HEK293 (cell line): ENCODE measurements around the gene ZNF326.

ENCODE experiments used
- CTCF ChIA-PET: fragments of 350-600 bp; formaldehyde crosslinking; extraction: SDS; loops from one replicate; lab custom pipeline; 2021; ENCODE audit warnings: antibody characterized with exemption; lab: Yijun Ruan, JAX
- POLR2A ChIA-PET: fragments of 300-600 bp; formaldehyde crosslinking; extraction: SDS; loops from one replicate; lab custom pipeline; 2020; ENCODE audit warnings: antibody characterized with exemption, inconsistent platforms; lab: Yijun Ruan, JAX
- H3K27ac ChIP-seq: fragments of 200-500 bp; sonication (Bioruptor generic); 2 replicates; pipeline ENCODE4 v1.5.1; 2014; ENCODE audit warnings: low read depth, low read length, control low read depth, inconsistent platforms; ENCODE audit errors: extremely low read depth
- H3K36me3 ChIP-seq, 2 experiments: fragments of 200-500 bp in 1 of 2; sonication (Bioruptor generic) in 1 of 2; 1 replicate in 1 of 2; 2 replicates in 1 of 2; pipeline ENCODE4 v1.5.1; 2014 to 2017; ENCODE audit warnings: inconsistent platforms in 2 of 2, low read length in 2 of 2; ENCODE audit not compliant: control insufficient read depth in 2 of 2, insufficient read depth in 1 of 2
- H3K4me1 ChIP-seq: fragments of 200-500 bp; sonication (Bioruptor generic); 2 replicates; pipeline ENCODE4 v1.5.1; 2014; ENCODE audit warnings: mild to moderate bottlenecking, low read length, inconsistent platforms; ENCODE audit not compliant: control insufficient read depth, insufficient read depth
- H3K4me3 ChIP-seq: 2 replicates; pipeline ENCODE4 v1.5.1; 2011; ENCODE audit warnings: low read depth, mild to moderate bottlenecking, control low read depth, low read length, moderate library complexity
- H3K9me3 ChIP-seq: fragments of 200-500 bp; sonication (Bioruptor generic); 2 replicates; pipeline ENCODE4 v1.5.1; 2014; ENCODE audit warnings: low read depth, low read length, inconsistent platforms; ENCODE audit not compliant: control insufficient read depth, insufficient read depth
- OVOL3 ChIP-seq: fragments of 450-650 bp; formaldehyde crosslinking; IDR thresholded peaks from 2 replicates; pipeline ENCODE4 v1.5.1; 2016; ENCODE audit warnings: missing biosample characterization, missing genetic modification characterization
- RBAK ChIP-seq: fragments of 450-650 bp; formaldehyde crosslinking; IDR thresholded peaks from 2 replicates; pipeline ENCODE4 v1.5.1; 2016; ENCODE audit warnings: missing biosample characterization, missing genetic modification characterization
- SCRT1 ChIP-seq: fragments of 450-650 bp; formaldehyde crosslinking; IDR thresholded peaks from 2 replicates; pipeline ENCODE4 v1.5.1; 2016; ENCODE audit warnings: missing biosample characterization, missing genetic modification characterization, borderline replicate concordance
- ZBTB17 ChIP-seq: fragments of 450-650 bp; formaldehyde crosslinking; IDR thresholded peaks from 2 replicates; pipeline ENCODE4 v1.5.1; 2016; ENCODE audit warnings: missing biosample characterization, missing genetic modification characterization
- ZBTB21 ChIP-seq: fragments of 450-650 bp; formaldehyde crosslinking; IDR thresholded peaks from 2 replicates; pipeline ENCODE4 v1.5.1; 2017; ENCODE audit warnings: missing biosample characterization, missing genetic modification characterization
- ZNF16 ChIP-seq: fragments of 450-650 bp; formaldehyde crosslinking; IDR thresholded peaks from 2 replicates; pipeline ENCODE4 v1.5.1; 2016; ENCODE audit warnings: low read depth, missing biosample characterization, missing genetic modification characterization
- ZNF169 ChIP-seq: fragments of 450-650 bp; formaldehyde crosslinking; IDR thresholded peaks from 2 replicates; pipeline ENCODE4 v1.5.1; 2016; ENCODE audit warnings: missing biosample characterization, missing genetic modification characterization
- ZNF174 ChIP-seq: fragments of 450-650 bp; formaldehyde crosslinking; IDR thresholded peaks from 2 replicates; pipeline ENCODE4 v1.5.0; 2017; ENCODE audit warnings: missing biosample characterization, mild to moderate bottlenecking, missing genetic modification characterization
- ZNF184 ChIP-seq: fragments of 450-650 bp; IDR thresholded peaks from 2 replicates; pipeline ENCODE4 v1.5.1; 2018; ENCODE audit warnings: missing biosample characterization, mild to moderate bottlenecking, missing genetic modification characterization
- ZNF311 ChIP-seq: fragments of 450-650 bp; formaldehyde crosslinking; IDR thresholded peaks from 2 replicates; pipeline ENCODE4 v1.5.1; 2017; ENCODE audit warnings: missing biosample characterization, missing genetic modification characterization, borderline replicate concordance
- ZNF324 ChIP-seq: fragments of 450-650 bp; formaldehyde crosslinking; IDR thresholded peaks from 2 replicates; pipeline ENCODE4 v1.5.1; 2016; ENCODE audit warnings: missing biosample characterization, missing genetic modification characterization
- ZNF394 ChIP-seq: fragments of 450-650 bp; formaldehyde crosslinking; IDR thresholded peaks from 2 replicates; pipeline ENCODE4 v1.5.1; 2016; ENCODE audit warnings: missing biosample characterization, missing genetic modification characterization, mild to moderate bottlenecking, moderate library complexity, borderline replicate concordance
- ZNF416 ChIP-seq: fragments of 450-650 bp; formaldehyde crosslinking; IDR thresholded peaks from 2 replicates; pipeline ENCODE4 v1.5.1; 2016; ENCODE audit warnings: missing biosample characterization, missing genetic modification characterization
- ZNF521 ChIP-seq: fragments of 450-650 bp; formaldehyde crosslinking; IDR thresholded peaks from 2 replicates; pipeline ENCODE4 v1.5.1; 2017; ENCODE audit warnings: missing biosample characterization, mild to moderate bottlenecking, missing genetic modification characterization
- ZNF530 ChIP-seq: fragments of 450-650 bp; formaldehyde crosslinking; IDR thresholded peaks from 2 replicates; pipeline ENCODE4 v1.5.1; 2016; ENCODE audit warnings: low read depth, missing biosample characterization, missing genetic modification characterization
- ZNF561 ChIP-seq: fragments of 450-650 bp; IDR thresholded peaks from 2 replicates; pipeline ENCODE4 v1.5.1; 2018; ENCODE audit warnings: missing biosample characterization, missing genetic modification characterization, borderline replicate concordance
- ZNF600 ChIP-seq: fragments of 450-650 bp; formaldehyde crosslinking; IDR thresholded peaks from 2 replicates; pipeline ENCODE4 v1.5.1; 2016; ENCODE audit warnings: missing biosample characterization, missing genetic modification characterization
- ZNF629 ChIP-seq: fragments of 450-650 bp; formaldehyde crosslinking; IDR thresholded peaks from 2 replicates; pipeline ENCODE4 v1.5.1; 2017; ENCODE audit warnings: missing biosample characterization, missing genetic modification characterization
- ZNF660 ChIP-seq: fragments of 450-650 bp; IDR thresholded peaks from 2 replicates; pipeline ENCODE4 v1.5.1; 2018; ENCODE audit warnings: missing biosample characterization, mild to moderate bottlenecking, missing genetic modification characterization
- ZNF707 ChIP-seq: fragments of 450-650 bp; formaldehyde crosslinking; IDR thresholded peaks from 2 replicates; pipeline ENCODE4 v1.5.1; 2016; ENCODE audit warnings: missing biosample characterization, missing genetic modification characterization
- ZSCAN30 ChIP-seq: fragments of 450-650 bp; IDR thresholded peaks from 2 replicates; pipeline ENCODE4 v1.5.1; 2018; ENCODE audit warnings: missing biosample characterization, mild to moderate bottlenecking, missing genetic modification characterization, moderate library complexity
- TF ChIP-seq, protein P1 (sequence below): fragments of 450-650 bp; formaldehyde crosslinking; IDR thresholded peaks from 2 replicates; pipeline ENCODE4 v1.5.1; 2016; ENCODE audit warnings: missing biosample characterization, missing genetic modification characterization
- TF ChIP-seq, protein P2 (sequence below): fragments of 450-650 bp; IDR thresholded peaks from 2 replicates; pipeline ENCODE4 v1.5.1; 2018; ENCODE audit warnings: missing biosample characterization, missing genetic modification characterization

ZNF326 gene

DNA sequence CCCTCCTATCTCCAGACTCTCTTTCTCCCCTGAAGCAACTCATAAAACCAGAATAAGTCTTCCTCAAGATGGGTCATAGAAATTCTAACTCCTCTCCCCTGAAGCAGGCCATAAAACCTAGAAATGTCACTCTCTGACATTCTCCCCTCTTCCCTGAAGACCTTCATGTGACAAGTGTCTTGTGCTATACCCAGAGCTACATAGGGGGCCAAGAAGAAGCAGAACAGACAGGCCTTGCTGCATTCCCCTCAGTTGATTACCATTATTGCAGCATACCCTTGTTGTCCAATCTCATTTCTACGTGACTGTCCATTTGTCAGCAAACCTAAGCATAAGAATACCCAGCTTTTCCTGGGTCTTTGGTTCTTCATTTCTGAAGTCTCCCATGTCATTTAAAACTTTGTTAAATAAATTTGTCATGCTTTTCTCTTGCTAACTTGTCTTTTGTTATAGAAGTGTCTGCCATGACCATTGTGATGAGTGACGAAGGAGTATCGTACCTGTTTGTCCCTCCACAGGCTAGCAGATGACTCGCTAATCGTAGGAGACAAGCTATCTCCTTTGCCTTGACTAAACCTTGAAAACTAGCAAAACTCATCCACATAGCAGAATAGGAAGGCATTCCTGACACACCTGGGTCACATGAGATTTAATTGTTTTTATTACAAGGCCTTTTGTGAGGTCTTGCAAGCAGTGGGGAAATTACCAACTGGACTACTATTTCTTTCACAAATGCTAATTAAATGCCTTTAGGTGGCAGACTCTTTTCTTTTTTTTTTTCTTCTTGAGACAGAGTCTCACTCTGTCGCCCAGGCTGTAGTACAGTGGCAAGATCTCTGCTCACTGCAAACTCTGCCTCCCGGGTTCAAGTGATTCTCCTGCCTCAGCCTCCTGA lies 39.4 kb upstream of the ZNF326 start:
- Histone ChIP-seq H3K27ac (no peak overlapping the region), H3K4me3 (no peak overlapping the region), H3K4me1 (no peaks in the 10 kb centered on the region), H3K36me3 (no peaks in the 10 kb centered on the region), H3K9me3 (no peaks in the 10 kb centered on the region)
- ChIA-PET POLR2A (no interaction called here), CTCF (interaction anchor here (0.7 to 0.9 kb wide), 2 partner anchors 31 to 63 kb away, joined by 3 to 5 read pairs; no protein-coding TSS in a partner anchor)
- TF ChIP-seq ZNF660 (tag by site-specific recombination), result 0 out of 2 replicates have a peak, but pooled peaks have one; percentile 17
- TF ChIP-seq ZSCAN30, result no peak
- no peak for TF ChIP-seq OVOL3 (tag by site-specific recombination)

DNA sequence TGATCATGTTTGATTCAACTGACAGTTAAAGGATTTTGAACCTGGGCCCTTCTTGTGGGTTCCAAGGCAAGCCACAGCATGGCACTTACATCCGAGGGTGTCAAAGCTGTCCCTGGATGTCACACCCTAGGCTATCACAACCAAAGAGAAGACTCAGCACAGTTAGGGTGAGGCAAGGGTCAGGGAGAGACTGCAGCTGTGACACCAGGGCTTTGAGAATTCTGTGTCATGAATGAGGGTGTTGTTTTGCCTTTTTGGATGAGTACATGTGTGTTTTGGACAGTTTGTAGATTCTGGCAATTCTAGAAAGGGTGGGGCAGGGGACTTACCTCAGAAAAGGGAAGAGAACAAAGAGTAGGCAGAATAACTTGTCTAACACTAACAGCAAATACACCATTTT lies 37.8 kb upstream of the ZNF326 start:
- TF ChIP-seq, protein P1, sequence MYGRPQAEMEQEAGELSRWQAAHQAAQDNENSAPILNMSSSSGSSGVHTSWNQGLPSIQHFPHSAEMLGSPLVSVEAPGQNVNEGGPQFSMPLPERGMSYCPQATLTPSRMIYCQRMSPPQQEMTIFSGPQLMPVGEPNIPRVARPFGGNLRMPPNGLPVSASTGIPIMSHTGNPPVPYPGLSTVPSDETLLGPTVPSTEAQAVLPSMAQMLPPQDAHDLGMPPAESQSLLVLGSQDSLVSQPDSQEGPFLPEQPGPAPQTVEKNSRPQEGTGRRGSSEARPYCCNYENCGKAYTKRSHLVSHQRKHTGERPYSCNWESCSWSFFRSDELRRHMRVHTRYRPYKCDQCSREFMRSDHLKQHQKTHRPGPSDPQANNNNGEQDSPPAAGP, result peak; percentile 86
- TF ChIP-seq ZNF311 (tag by site-specific recombination), result no peak
- H3K4me1 ChIP-seq, result no peaks in the 10 kb centered on the region
- no peak overlapping the region for H3K27ac ChIP-seq
- ChIA-PET POLR2A (no interaction called here), CTCF (interaction anchor here (0.5 kb wide), 1 partner anchor 113 kb away, joined by 3 read pairs; no protein-coding TSS in a partner anchor)
- H3K9me3 ChIP-seq, result no peaks in the 10 kb centered on the region
- no peak overlapping the region for H3K4me3 ChIP-seq
- H3K36me3 ChIP-seq, result no peaks in the 10 kb centered on the region

DNA sequence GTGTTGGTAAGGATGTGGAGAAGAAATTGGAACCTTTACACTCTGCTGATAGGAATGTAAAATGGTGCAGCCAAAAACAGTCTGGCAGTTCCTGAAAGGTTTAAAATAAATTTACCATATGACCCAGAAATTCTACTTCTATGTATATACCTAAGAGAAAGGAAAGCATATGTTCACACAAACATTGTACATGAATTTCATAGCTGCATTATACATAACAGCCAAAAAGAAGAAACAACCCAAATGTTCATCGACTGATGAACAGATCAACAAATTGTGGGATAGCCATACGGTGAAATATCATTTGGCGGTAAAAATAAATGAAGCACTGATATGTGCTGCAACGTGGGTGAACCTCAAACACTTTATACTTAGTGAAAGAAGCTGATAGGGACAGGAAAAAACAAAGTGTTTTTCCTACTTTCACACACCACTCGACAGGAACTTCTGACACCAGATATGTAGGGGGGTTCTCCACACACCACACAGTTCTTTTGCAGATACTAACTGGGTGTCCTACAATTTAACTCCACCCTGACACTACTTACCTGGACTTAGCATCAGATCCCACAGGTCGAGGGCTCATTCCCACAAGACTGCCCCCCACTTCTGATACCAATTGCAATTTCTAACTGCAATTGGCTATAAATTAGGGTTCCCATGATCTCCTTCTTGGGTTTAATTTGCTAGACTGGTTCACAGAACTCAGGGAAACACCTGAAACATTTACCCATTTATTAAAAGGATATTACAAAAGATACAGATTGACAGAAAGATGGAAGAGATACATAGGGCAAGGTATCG lies 35.9 kb upstream of the ZNF326 start:
- no peaks in the 10 kb centered on the region for H3K4me1 ChIP-seq
- no peak overlapping the region for H3K27ac ChIP-seq
- no peaks in the 10 kb centered on the region for H3K36me3 ChIP-seq
- no peaks in the 10 kb centered on the region for H3K9me3 ChIP-seq
- TF ChIP-seq SCRT1, result no peak
- no peak for TF ChIP-seq ZBTB21 (tag by site-specific recombination)
- TF ChIP-seq ZNF707, result peak; percentile 83
- TF ChIP-seq ZNF324, result no peak
- no peak for TF ChIP-seq RBAK
- no peak for TF ChIP-seq ZNF169
- TF ChIP-seq ZBTB17 (tag by site-specific recombination), result no peak
- no peak for TF ChIP-seq ZNF416
- no peak overlapping the region for H3K4me3 ChIP-seq
- CTCF ChIA-PET, result no interaction called here
- POLR2A ChIA-PET, result no interaction called here

DNA sequence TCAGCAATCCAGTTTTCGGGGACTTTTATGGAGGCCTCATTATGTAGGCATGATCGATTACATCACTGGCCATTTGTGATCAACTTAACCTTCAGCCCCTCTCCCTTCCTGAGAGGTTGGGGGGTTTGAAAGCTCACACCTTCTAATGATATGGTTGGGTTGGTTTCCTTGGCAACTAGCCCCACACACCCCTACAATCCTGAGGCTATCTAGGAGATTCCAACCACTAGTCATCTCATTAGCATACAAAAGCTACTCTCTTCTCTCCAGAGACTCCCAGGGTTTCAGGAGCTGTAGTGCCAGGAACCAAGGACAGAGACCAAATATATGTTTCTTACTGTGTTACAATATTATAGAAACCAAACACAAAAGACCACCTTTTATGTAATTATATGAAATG lies 35.2 kb upstream of the ZNF326 start:
- Histone ChIP-seq H3K4me3 (no peak overlapping the region), H3K36me3 (no peaks in the 10 kb centered on the region), H3K9me3 (no peaks in the 10 kb centered on the region), H3K27ac (no peak overlapping the region), H3K4me1 (no peaks in the 10 kb centered on the region)
- ChIA-PET CTCF (no interaction called here), POLR2A (no interaction called here)
- no peak for TF ChIP-seq ZNF16 (tag by site-specific recombination)
- TF ChIP-seq, protein P2, sequence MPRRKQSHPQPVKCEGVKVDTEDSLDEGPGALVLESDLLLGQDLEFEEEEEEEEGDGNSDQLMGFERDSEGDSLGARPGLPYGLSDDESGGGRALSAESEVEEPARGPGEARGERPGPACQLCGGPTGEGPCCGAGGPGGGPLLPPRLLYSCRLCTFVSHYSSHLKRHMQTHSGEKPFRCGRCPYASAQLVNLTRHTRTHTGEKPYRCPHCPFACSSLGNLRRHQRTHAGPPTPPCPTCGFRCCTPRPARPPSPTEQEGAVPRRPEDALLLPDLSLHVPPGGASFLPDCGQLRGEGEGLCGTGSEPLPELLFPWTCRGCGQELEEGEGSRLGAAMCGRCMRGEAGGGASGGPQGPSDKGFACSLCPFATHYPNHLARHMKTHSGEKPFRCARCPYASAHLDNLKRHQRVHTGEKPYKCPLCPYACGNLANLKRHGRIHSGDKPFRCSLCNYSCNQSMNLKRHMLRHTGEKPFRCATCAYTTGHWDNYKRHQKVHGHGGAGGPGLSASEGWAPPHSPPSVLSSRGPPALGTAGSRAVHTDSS (tag by site-specific recombination), result no peak
- peak; percentile 15; the same call in 1 of the 2 replicates for TF ChIP-seq ZNF394 (tag by site-specific recombination)
- no peak for TF ChIP-seq ZNF521 (tag by site-specific recombination)
- TF ChIP-seq ZNF600, result no peak
- TF ChIP-seq ZNF184 (tag by site-specific recombination), result no peak
- 0 out of 2 replicates have a peak, but pooled peaks have one; percentile 9 for TF ChIP-seq ZNF530 (tag by site-specific recombination)
- no peak for TF ChIP-seq ZNF561 (tag by site-specific recombination)
- TF ChIP-seq ZNF629, result no peak
- no peak for TF ChIP-seq ZNF416
- no peak for TF ChIP-seq ZNF174 (tag by site-specific recombination)
